Transverse colon (tissue), 4 donors: Measurements from ENCODE around the gene MT1A. TPM values are rescaled to one million over a fixed set of nuclear protein-coding genes. Genes with fewer than 3 reads are reported as not detected.
A peak's percentile ranks its signal among the peaks of the same experiment; 100 is the strongest.

ENCODE experiments used
- DNase-seq: peaks from one replicate; pipeline ENCODE4 v3.0.0-alpha.2; 2019
- H3K27ac ChIP-seq, 4 donors: fragments of 200-600 bp; sonication (generic); 2 replicates each; pipeline ENCODE4 v1.5.1; 2016 to 2018; ENCODE audit warnings: inconsistent platforms in 4 of 4
- H3K27me3 ChIP-seq: fragments of 200-600 bp; sonication (generic); 2 replicates; pipeline ENCODE4 v1.5.1; 2017; ENCODE audit warnings: inconsistent platforms
- H3K36me3 ChIP-seq, 4 donors: fragments of 200-600 bp; sonication (generic); 2 replicates each; pipeline ENCODE4 v1.5.1; 2017 to 2019; ENCODE audit warnings: inconsistent platforms in 4 of 4
- H3K4me1 ChIP-seq, 4 donors: fragments of 200-600 bp; sonication (generic); 2 replicates each; pipeline ENCODE4 v1.5.1; 2017 to 2020; ENCODE audit warnings: inconsistent platforms in 4 of 4
- H3K4me3 ChIP-seq, 4 donors: fragments of 200-600 bp; sonication (generic); 1 replicate in 1 of 4; 2 replicates in 3 of 4; pipeline versions ENCODE4 v1.5.1 to v1.6.1; 2017 to 2019; ENCODE audit warnings: inconsistent platforms in 4 of 4
- H3K9me3 ChIP-seq, 2 donors: fragments of 200-600 bp; sonication (generic); 2 replicates each; pipeline ENCODE4 v1.5.1; 2017 to 2019; ENCODE audit warnings: inconsistent platforms in 2 of 2
- EP300 ChIP-seq: sonication (generic); formaldehyde crosslinking; IDR thresholded peaks from one replicate; pipeline ENCODE4 v1.6.1; 2017; ENCODE audit warnings: antibody characterized with exemption, low read depth
- POLR2A ChIP-seq: fragments of 450-650 bp; IDR thresholded peaks from one replicate; pipeline ENCODE4 v1.6.1; 2016; ENCODE audit warnings: antibody characterized with exemption, mild to moderate bottlenecking, moderate library complexity
- POLR2AphosphoS5 ChIP-seq, 3 donors: sonication (generic); formaldehyde crosslinking; IDR thresholded peaks; one replicate each; pipeline ENCODE4 v1.6.1; 2016; ENCODE audit warnings: antibody characterized with exemption in 3 of 3
- WGBS, 2 donors: methylation state at CpG; one replicate each; pipeline ENCODE4 v1.1.5; 2018; ENCODE audit warnings: low coverage in 1 of 2; 5-methylcytosine and 5-hydroxymethylcytosine counted together
- in situ Hi-C, 4 donors: fragments of 200-750 bp; cut with MboI; loops; one replicate each; pipeline versions ENCODE4 v1.15.0 to v1.15.1; 2017; ENCODE audit warnings: low sequenced_read_pairs in 3 of 4, low pct_ligation_motif_present in 1 of 4, low pct_unique_long_range_greater_than_20kb in 1 of 4
- intact Hi-C: fragments of 100-400 bp; cut with DNase I; formaldehyde crosslinking; loops from one replicate; pipeline ENCODE4 v1.15.1; 2023; ENCODE audit warnings: low total_unique reads
- total RNA-seq, 4 donors: library from RNA; depleted of rRNA; stranded (reverse); fragments of >200 nt; gene quantifications; one replicate each; pipeline ENCODE4 v1.1.0, GENCODE V29; 2016
- TF ChIP-seq, protein P1 (sequence below), 5 experiments: fragments of 200-600 bp in 3 of 5; fragments of 450-650 bp in 2 of 5; sonication (generic) in 3 of 5; IDR thresholded peaks; 1 replicate in 2 of 5; 2 replicates in 3 of 5; pipeline ENCODE4 v1.5.1; 2016 to 2017; ENCODE audit warnings: antibody characterized with exemption in 5 of 5, inconsistent platforms in 3 of 5, mild to moderate bottlenecking in 2 of 5, moderate library complexity in 1 of 5

MT1A gene
- total RNA-seq, 4 donors from 2014 or later = 4.4 to 35.2 (median 4.9) TPM; not detected in 1

DNA sequence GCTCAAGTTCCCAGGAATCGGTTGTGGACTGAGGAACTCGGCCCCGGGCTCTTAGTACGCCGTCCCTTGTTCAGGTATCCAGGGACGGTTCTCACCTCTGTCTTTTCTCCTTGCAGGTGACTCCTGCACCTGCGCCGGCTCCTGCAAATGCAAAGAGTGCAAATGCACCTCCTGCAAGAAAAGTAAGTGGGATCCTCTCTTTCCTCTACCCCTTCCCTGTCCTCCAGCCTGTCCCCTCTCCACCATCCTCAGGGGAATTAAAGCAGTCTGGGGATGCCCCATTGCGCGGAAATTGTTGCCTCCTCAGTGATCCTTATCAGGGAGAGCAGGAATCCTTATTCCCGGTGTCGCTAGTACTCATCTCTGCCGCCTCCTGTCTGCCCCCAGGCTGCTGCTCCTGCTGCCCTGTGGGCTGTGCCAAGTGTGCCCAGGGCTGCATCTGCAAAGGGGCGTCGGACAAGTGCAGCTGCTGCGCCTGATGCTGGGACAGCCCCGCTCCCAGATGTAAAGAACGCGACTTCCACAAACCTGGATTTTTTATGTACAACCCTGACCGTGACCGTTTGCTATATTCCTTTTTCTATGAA is 29.5 kb upstream of the MT1A start:
- no peaks in the 10 kb centered on the region for H3K27me3 ChIP-seq
- in situ Hi-C loops = no loop called here
- peaks cover 6 to 25% (median 19%) of the 10 kb centered on the region in 4 donors for H3K4me1 ChIP-seq
- H3K9me3 ChIP-seq = no peaks in the 10 kb centered on the region
- peak overlapping the region; percentile 87 to 91 (median 90) for H3K27ac ChIP-seq
- TF ChIP-seq, protein P1, sequence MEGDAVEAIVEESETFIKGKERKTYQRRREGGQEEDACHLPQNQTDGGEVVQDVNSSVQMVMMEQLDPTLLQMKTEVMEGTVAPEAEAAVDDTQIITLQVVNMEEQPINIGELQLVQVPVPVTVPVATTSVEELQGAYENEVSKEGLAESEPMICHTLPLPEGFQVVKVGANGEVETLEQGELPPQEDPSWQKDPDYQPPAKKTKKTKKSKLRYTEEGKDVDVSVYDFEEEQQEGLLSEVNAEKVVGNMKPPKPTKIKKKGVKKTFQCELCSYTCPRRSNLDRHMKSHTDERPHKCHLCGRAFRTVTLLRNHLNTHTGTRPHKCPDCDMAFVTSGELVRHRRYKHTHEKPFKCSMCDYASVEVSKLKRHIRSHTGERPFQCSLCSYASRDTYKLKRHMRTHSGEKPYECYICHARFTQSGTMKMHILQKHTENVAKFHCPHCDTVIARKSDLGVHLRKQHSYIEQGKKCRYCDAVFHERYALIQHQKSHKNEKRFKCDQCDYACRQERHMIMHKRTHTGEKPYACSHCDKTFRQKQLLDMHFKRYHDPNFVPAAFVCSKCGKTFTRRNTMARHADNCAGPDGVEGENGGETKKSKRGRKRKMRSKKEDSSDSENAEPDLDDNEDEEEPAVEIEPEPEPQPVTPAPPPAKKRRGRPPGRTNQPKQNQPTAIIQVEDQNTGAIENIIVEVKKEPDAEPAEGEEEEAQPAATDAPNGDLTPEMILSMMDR (IDR thresholded peaks at IDR 0.05) = no peak
- TF ChIP-seq POLR2AphosphoS5 (IDR thresholded peaks at IDR 0.05) (peak in 1 of 3 donors; percentile 3), EP300 (no peak), POLR2A (no peak)
- no peaks in the 10 kb centered on the region for H3K36me3 ChIP-seq
- H3K4me3 ChIP-seq = peak overlapping the region; percentile 45 to 75 (median 56)
- WGBS, 2 donors = 1% methylated on average over 20 of the region's 21 CpGs; no CpG with 5 or more reads in 1 of the 2 donors
- DNase-seq = no peak
- intact Hi-C loops = loop anchor here (1.0 to 5.0 kb wide), 3 partner anchors 18 to 73 kb away; partner anchors contain the start of genes MT1M and MT1X

DNA sequence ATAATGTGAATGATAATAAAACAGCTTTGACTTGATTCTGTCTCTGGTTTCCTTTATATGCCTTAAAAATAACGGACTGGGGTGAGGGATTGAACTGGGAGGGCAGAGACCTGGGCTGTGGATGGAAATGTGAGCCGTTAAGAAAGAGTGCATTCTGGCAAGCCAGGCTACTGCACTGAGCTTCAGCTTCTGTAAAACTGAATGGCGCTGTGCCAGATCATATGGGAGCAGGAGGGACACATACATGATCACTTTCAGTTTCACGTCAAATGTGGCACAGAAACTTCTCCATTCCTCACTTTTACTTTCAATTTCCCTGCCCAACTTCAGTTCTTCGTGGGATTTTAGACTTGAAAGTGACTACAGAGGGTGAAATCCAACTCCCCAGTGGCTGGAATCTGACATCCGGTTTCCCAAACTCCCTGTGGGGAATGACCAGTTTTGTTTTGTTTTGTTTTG is 29.0 kb upstream of the MT1A start:
- H3K4me3 ChIP-seq = peak overlapping the region; percentile 45 to 75 (median 56)
- DNase-seq = peak; percentile 86
- H3K36me3 ChIP-seq = no peaks in the 10 kb centered on the region
- WGBS, 2 donors = 1 to 4% methylated on average over 5 to 6 of the region's 6 CpGs
- intact Hi-C loops = loop anchor here (2.0 to 5.0 kb wide), 2 partner anchors 17 to 73 kb away; partner anchors contain the start of gene MT1X
- in situ Hi-C loops = no loop called here
- peaks cover 6 to 25% (median 19%) of the 10 kb centered on the region in 4 donors for H3K4me1 ChIP-seq
- H3K27ac ChIP-seq = peak overlapping the region; percentile 87 to 91 (median 90)
- H3K27me3 ChIP-seq = no peaks in the 10 kb centered on the region
- H3K9me3 ChIP-seq = no peaks in the 10 kb centered on the region
- TF ChIP-seq EP300 (no peak), POLR2AphosphoS5 (IDR thresholded peaks at IDR 0.05) (peak; percentile 64 to 71 (median 71)), POLR2A (no peak)
- TF ChIP-seq, protein P1 (IDR thresholded peaks at IDR 0.05) = peak in 1 of 5 experiments; percentile 2

DNA sequence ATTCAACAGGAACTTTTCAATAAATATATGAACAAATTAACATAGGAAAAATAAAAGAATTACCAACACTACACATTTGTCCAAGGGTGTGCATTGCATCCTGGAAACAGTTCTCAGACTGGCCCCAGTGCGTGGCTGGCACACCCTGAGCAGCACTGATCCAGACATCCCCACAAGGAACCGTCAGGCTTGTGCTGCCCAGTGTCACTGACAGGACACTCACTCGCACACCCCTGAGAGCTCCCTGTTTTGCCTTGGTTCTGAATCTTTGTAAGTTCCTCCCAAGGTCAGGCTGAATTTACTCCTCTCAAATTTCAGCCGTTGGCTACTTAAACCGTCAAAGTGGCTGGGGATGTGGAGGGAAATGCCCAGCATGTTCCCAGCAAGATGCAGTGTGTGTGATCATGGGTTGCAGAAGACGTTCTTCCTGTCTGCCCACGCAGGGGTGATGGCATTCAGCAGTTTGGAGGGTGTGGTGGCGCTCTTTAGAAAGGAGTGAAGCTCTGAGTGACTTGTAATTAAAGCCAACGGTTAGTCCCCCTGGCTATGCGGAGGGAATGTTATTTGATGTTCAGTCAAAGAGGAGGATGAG is 28.4 kb upstream of the MT1A start:
- Histone ChIP-seq H3K9me3 (no peaks in the 10 kb centered on the region), H3K36me3 (no peaks in the 10 kb centered on the region), H3K27me3 (no peaks in the 10 kb centered on the region), H3K4me1 (peaks cover 6 to 25% (median 19%) of the 10 kb centered on the region in 4 donors), H3K4me3 (peak overlapping the region in 3 of 4 donors; percentile 45 to 75 (median 48)), H3K27ac (peak overlapping the region; percentile 87 to 91 (median 90))
- in situ Hi-C loops = no loop called here
- TF ChIP-seq POLR2AphosphoS5 (IDR thresholded peaks at IDR 0.05) (peak; percentile 44 to 70 (median 61)), POLR2A (peak; percentile 60)
- TF ChIP-seq, protein P1 (IDR thresholded peaks at IDR 0.05) = no peak
- intact Hi-C loops = no loop called here
- WGBS, 2 donors = 18% methylated on average over 10 of the region's 10 CpGs; no CpG with 5 or more reads in 1 of the 2 donors
- peak; percentile 52 for DNase-seq

DNA sequence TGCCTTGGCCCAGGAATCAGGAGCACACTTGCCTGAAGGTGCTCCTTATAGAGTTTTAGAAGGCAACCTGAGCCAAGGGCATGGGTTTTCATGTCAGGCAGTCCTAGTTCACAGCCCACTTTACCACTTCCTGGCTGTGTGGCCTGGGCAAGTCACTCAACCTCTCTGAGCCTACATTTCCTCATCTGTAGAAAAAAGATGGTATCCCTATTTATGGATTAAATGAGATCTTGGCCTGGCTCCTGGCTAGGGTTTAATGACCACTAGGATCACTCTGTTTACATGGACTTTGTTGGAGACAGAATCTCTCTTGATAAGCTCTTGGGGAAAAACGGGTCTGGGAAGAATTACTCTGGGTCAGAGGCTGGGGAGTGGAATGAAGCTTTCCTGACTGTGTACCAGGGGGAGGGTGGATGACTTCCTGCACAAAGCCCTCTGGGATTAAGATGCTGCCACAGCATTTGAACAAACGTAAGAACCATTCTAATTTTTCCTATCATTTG is 27.8 kb upstream of the MT1A start:
- intact Hi-C loops (no loop called here), in situ Hi-C loops (no loop called here)
- DNase-seq = no peak
- Histone ChIP-seq H3K4me3 (no peak overlapping the region), H3K9me3 (no peaks in the 10 kb centered on the region), H3K36me3 (no peaks in the 10 kb centered on the region), H3K4me1 (peaks cover 6 to 25% (median 19%) of the 10 kb centered on the region in 4 donors), H3K27ac (peak overlapping the region; percentile 87 to 91 (median 90)), H3K27me3 (no peaks in the 10 kb centered on the region)
- 40% methylated on average over 2 of the region's 2 CpGs; no CpG with 5 or more reads in 1 of the 2 donors for WGBS, 2 donors
- no peak for TF ChIP-seq POLR2AphosphoS5 (IDR thresholded peaks at IDR 0.05)
- TF ChIP-seq EP300 = no peak
- TF ChIP-seq, protein P1 (IDR thresholded peaks at IDR 0.05) = no peak
- no peak for TF ChIP-seq POLR2A
